ENCODE data around the gene HTT-AS. TPM values are rescaled to one million over a fixed set of nuclear protein-coding genes. Genes with fewer than 3 reads are reported as not detected.

HTT-AS gene
- total and polyA plus RNA-seq, 7 experiments from 2014 or later: not detected

GRCh38 chr4:3043282-3044020 lies 30.9 kb downstream of the HTT-AS start:
- ATAC-seq (no peak), DNase-seq (no peak)
- no peaks in the 10 kb centered on the region for H3K9me3 ChIP-seq (ENCODE audit: control insufficient read depth in 2 of 3, low read length in 3 of 3)
- intact Hi-C loops (cut with micrococcal nuclease): no loop called here
- H3K27ac ChIP-seq (ENCODE audit: low read depth, low read length): no peak overlapping the region
- no peaks in the 10 kb centered on the region for H3K27me3 ChIP-seq (ENCODE audit: control insufficient read depth in 2 of 2, insufficient read depth in 2 of 2, low read length in 2 of 2)
- peak overlapping the region in 4 of 9 donors; percentile 8 to 51 (median 36) for H3K27ac Mint-ChIP-seq
- peaks cover 32 to 67% (median 56%) of the 10 kb centered on the region in 7 donors for H3K4me1 Mint-ChIP-seq
- peak overlapping the region in 3 of 10 donors; percentile 19 to 36 (median 25) for H3K4me3 Mint-ChIP-seq
- CTCF ChIA-PET: interaction anchor here (0.6 to 1.3 kb wide), 3 partner anchors 65 to 541 kb away, joined by 3 to 5 read pairs (median 4); no protein-coding TSS in a partner anchor
- H3K4me3 ChIP-seq (ENCODE audit: low read length): no peak overlapping the region
- peaks cover 0 to 3% (median 0%) of the 10 kb centered on the region in 5 donors for H3K27me3 Mint-ChIP-seq
- peaks cover 0 to 9% (median 5%) of the 10 kb centered on the region in 11 donors for H3K9me3 Mint-ChIP-seq
- POLR2A ChIA-PET: no interaction called here
- peaks cover 0 to 10% (median 0%) of the 10 kb centered on the region in 5 donors for H3K36me3 Mint-ChIP-seq
- no peaks in the 10 kb centered on the region for H3K36me3 ChIP-seq (ENCODE audit: control insufficient read depth in 2 of 3, insufficient read depth in 3 of 3, low read length in 3 of 3)
- peaks cover 28 to 33% of the 10 kb centered on the region in 2 donors for H3K4me1 ChIP-seq (ENCODE audit: control insufficient read depth in 2 of 2, insufficient read depth in 2 of 2, low read length in 2 of 2)

DNA sequence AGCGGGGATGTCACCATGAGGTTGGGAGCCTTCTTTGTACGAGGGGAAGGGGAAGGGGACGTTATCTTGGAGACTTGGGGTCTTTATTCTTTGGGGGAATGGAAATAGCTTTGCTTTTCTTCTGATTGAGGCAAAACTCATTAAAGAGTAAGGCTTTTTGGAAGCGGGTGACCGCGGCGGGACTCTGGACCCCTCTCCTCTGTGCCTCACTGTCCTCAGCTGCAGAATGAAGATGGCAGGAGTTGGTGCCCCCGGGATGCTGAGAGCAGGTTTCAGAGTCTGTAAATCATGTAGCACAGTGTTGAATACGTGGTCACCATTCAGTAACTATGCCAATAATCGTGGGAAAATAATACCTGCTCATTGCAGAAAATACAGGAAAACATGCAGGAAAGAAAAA lies 32.1 kb downstream of the HTT-AS start:
- H3K9me3 ChIP-seq (ENCODE audit: control insufficient read depth in 2 of 3, low read length in 3 of 3): no peaks in the 10 kb centered on the region
- H3K27me3 ChIP-seq (ENCODE audit: control insufficient read depth in 2 of 2, insufficient read depth in 2 of 2, low read length in 2 of 2): no peaks in the 10 kb centered on the region
- Mint-ChIP-seq H3K4me1 (peaks cover 38 to 67% (median 55%) of the 10 kb centered on the region in 7 donors), H3K27ac (peak overlapping the region in 8 of 9 donors; percentile 36 to 87 (median 82)), H3K9me3 (peaks cover 0 to 9% (median 5%) of the 10 kb centered on the region in 11 donors), H3K27me3 (peaks cover 0 to 6% (median 0%) of the 10 kb centered on the region in 5 donors), H3K4me3 (peak overlapping the region; percentile 83 to 98 (median 89)), H3K36me3 (peaks cover 0 to 10% (median 0%) of the 10 kb centered on the region in 5 donors)
- H3K4me3 ChIP-seq (ENCODE audit: low read length): peak overlapping the region; percentile 66
- no peaks in the 10 kb centered on the region for H3K36me3 ChIP-seq (ENCODE audit: control insufficient read depth in 2 of 3, insufficient read depth in 3 of 3, low read length in 3 of 3)
- peaks cover 38 to 39% of the 10 kb centered on the region in 2 donors for H3K4me1 ChIP-seq (ENCODE audit: control insufficient read depth in 2 of 2, insufficient read depth in 2 of 2, low read length in 2 of 2)
- DNase-seq (no peak), ATAC-seq (no peak)
- no peak overlapping the region for H3K27ac ChIP-seq (ENCODE audit: low read depth, low read length)
- ChIA-PET CTCF (no interaction called here), POLR2A (interaction anchor here (1.0 to 1.9 kb wide), 6 partner anchors 10 to 573 kb away, joined by 3 to 9 read pairs (median 3); partner anchors contain the start of gene RNF4)
- intact Hi-C loops (cut with micrococcal nuclease): no loop called here

- intact Hi-C loops (cut with micrococcal nuclease): loop anchor here (1.0 kb wide), 3 partner anchors 33 to 107 kb away; partner anchors contain the start of genes GRK4 (in 1 of the 2), HTT (in 1 of the 2), HTT-AS (in 1 of the 2) and NOP14 (in 1 of the 2)
- H3K27ac ChIP-seq (ENCODE audit: low read depth, low read length): peak overlapping the region; percentile 54
- H3K4me1 Mint-ChIP-seq: peaks cover 40 to 72% (median 59%) of the 10 kb centered on the region in 7 donors
These were observed 32.9 kb downstream of the HTT-AS start for GRCh38 chr4:3041192-3042142.

GRCh38 chr4:3040452-3041191 lies 33.7 kb downstream of the HTT-AS start:
- CTCF ChIA-PET: interaction anchor here (0.9 kb wide), 1 partner anchor 105 kb away, joined by 3 read pairs; no protein-coding TSS in a partner anchor
- H3K27ac ChIP-seq (ENCODE audit: low read depth, low read length): no peak overlapping the region
- H3K4me1 ChIP-seq (ENCODE audit: control insufficient read depth in 2 of 2, insufficient read depth in 2 of 2, low read length in 2 of 2): peaks cover 33 to 35% of the 10 kb centered on the region in 2 donors
- POLR2A ChIA-PET: interaction anchor here (0.6 to 1.5 kb wide), 4 partner anchors 9 to 1010 kb away, joined by 3 to 4 read pairs (median 3); partner anchors contain the start of genes GRK4 and NOP14
- peaks cover 0 to 5% (median 2%) of the 10 kb centered on the region in 11 donors for H3K9me3 Mint-ChIP-seq
- H3K36me3 ChIP-seq (ENCODE audit: control insufficient read depth in 2 of 3, insufficient read depth in 3 of 3, low read length in 3 of 3): no peaks in the 10 kb centered on the region
- no peaks in the 10 kb centered on the region for H3K27me3 ChIP-seq (ENCODE audit: control insufficient read depth in 2 of 2, insufficient read depth in 2 of 2, low read length in 2 of 2)
- H3K4me3 ChIP-seq (ENCODE audit: low read length): peak overlapping the region; percentile 66
- peaks cover 0 to 8% (median 0%) of the 10 kb centered on the region in 5 donors for H3K36me3 Mint-ChIP-seq
- peaks cover 0 to 11% (median 0%) of the 10 kb centered on the region in 5 donors for H3K27me3 Mint-ChIP-seq
- H3K9me3 ChIP-seq (ENCODE audit: control insufficient read depth in 2 of 3, low read length in 3 of 3): no peaks in the 10 kb centered on the region
- ATAC-seq: no peak
- intact Hi-C loops (cut with micrococcal nuclease): loop anchor here (1.0 kb wide), 3 partner anchors 34 to 106 kb away; partner anchors contain the start of genes GRK4 (in 1 of the 2), HTT (in 1 of the 2), HTT-AS (in 1 of the 2) and NOP14 (in 1 of the 2)
- peak overlapping the region; percentile 38 to 98 (median 89) for H3K4me3 Mint-ChIP-seq
- H3K27ac Mint-ChIP-seq: peak overlapping the region in 2 of 9 donors; percentile 17 to 87
- peaks cover 39 to 65% (median 53%) of the 10 kb centered on the region in 7 donors for H3K4me1 Mint-ChIP-seq
- DNase-seq: no peak

More at GRCh38 chr4:3041192-3042142, 32.9 kb downstream of the HTT-AS start:
- POLR2A ChIA-PET: interaction anchor here (1.0 to 1.9 kb wide), 7 partner anchors 10 to 573 kb away, joined by 3 to 9 read pairs (median 3); partner anchors contain the start of genes GRK4, NOP14 and RNF4
- Mint-ChIP-seq H3K9me3 (peaks cover 0 to 9% (median 5%) of the 10 kb centered on the region in 11 donors), H3K36me3 (peaks cover 0 to 10% (median 0%) of the 10 kb centered on the region in 5 donors), H3K27me3 (peaks cover 0 to 6% (median 0%) of the 10 kb centered on the region in 5 donors), H3K4me3 (peak overlapping the region; percentile 83 to 98 (median 89)), H3K27ac (peak overlapping the region in 8 of 9 donors; percentile 43 to 88 (median 84))
- DNase-seq (peak in 8 of 9 donors; percentile 30 to 40 (median 36)), ATAC-seq (peak; percentile 55)
- H3K36me3 ChIP-seq (ENCODE audit: control insufficient read depth in 2 of 3, insufficient read depth in 3 of 3, low read length in 3 of 3): no peaks in the 10 kb centered on the region
- H3K4me1 ChIP-seq (ENCODE audit: control insufficient read depth in 2 of 2, insufficient read depth in 2 of 2, low read length in 2 of 2): peaks cover 38 to 39% of the 10 kb centered on the region in 2 donors
- peak overlapping the region; percentile 66 for H3K4me3 ChIP-seq (ENCODE audit: low read length)
- no peaks in the 10 kb centered on the region for H3K27me3 ChIP-seq (ENCODE audit: control insufficient read depth in 2 of 2, insufficient read depth in 2 of 2, low read length in 2 of 2)
- no peaks in the 10 kb centered on the region for H3K9me3 ChIP-seq (ENCODE audit: control insufficient read depth in 2 of 3, low read length in 3 of 3)
- CTCF ChIA-PET: interaction anchor here (0.9 kb wide), 1 partner anchor 106 kb away, joined by 3 read pairs; no protein-coding TSS in a partner anchor

DNA sequence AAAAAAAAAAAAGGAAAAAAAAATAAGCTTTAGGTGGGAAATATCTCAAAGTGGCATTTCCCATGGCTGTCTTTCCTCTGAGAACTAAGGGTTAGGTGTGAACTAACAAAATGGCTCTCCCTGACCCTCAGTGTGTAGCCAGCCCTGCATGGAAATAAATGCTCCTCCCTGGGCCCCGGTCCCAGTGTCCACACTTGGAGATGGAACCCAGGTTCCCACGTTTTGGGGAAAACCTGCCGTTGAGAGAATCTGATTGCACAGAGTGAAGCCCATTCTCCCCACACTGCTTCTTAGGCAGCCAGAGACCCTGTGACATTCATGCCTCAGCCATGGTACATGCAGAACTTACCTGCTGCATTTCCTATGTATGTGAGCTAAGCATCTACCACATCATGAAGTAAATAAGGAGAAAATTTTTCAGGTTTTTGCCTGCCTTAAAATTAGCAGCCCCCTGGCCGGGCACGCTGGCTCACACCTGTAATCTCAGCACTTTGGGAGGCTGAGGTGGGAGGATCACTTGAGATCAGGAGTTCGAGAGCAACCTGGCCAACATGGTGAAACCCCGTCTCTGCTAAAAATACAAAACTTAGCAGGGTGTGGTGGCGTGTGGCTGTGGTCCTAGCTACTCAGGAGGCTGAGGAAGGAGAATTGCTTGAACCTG lies 34.5 kb downstream of the HTT-AS start:
- Histone ChIP-seq H3K9me3 (ENCODE audit: control insufficient read depth in 2 of 3, low read length in 3 of 3) (no peaks in the 10 kb centered on the region), H3K27me3 (ENCODE audit: control insufficient read depth in 2 of 2, insufficient read depth in 2 of 2, low read length in 2 of 2) (no peaks in the 10 kb centered on the region), H3K4me1 (ENCODE audit: control insufficient read depth in 2 of 2, insufficient read depth in 2 of 2, low read length in 2 of 2) (peaks cover 25 to 27% of the 10 kb centered on the region in 2 donors), H3K36me3 (ENCODE audit: control insufficient read depth in 2 of 3, insufficient read depth in 3 of 3, low read length in 3 of 3) (no peaks in the 10 kb centered on the region), H3K27ac (ENCODE audit: low read depth, low read length) (no peak overlapping the region), H3K4me3 (ENCODE audit: low read length) (no peak overlapping the region)
- ATAC-seq: no peak
- intact Hi-C loops (cut with micrococcal nuclease): loop anchor here in 1 of 2 donors (5.0 kb wide), 2 partner anchors 32 to 278 kb away; partner anchors contain the start of genes HTT and HTT-AS
- ChIA-PET POLR2A (interaction anchor here (0.6 kb wide), 1 partner anchor 1009 kb away, joined by 3 read pairs; no protein-coding TSS in a partner anchor), CTCF (no interaction called here)
- Mint-ChIP-seq H3K36me3 (peaks cover 0 to 3% (median 0%) of the 10 kb centered on the region in 5 donors), H3K27ac (no peak overlapping the region), H3K4me1 (peaks cover 32 to 57% (median 45%) of the 10 kb centered on the region in 7 donors), H3K9me3 (no peaks in the 10 kb centered on the region), H3K27me3 (peaks cover 0 to 8% (median 0%) of the 10 kb centered on the region in 5 donors), H3K4me3 (peak overlapping the region in 2 of 10 donors; percentile 38 to 98)
- DNase-seq: no peak
